SK-N-MC (cell line): ENCODE data around the gene IP6K2.
"Not testable (repeated sequence)": the region's sequence is repeated elsewhere in the genome, so short reads cannot be mapped to it uniquely, and the experiment has no call there.

Source experiments
- EZH2 ChIP-seq: fragments of 200-600 bp; sonication (generic); IDR thresholded peaks from one replicate; pipeline ENCODE4 v1.6.1; 2017; ENCODE audit warnings: antibody characterized with exemption
- FOXP2 ChIP-seq: optimal IDR thresholded peaks from 2 replicates; pipeline ENCODE3; 2011; ENCODE audit warnings: mild to moderate bottlenecking, moderate library complexity; ENCODE audit not compliant: insufficient read depth; ENCODE audit errors: extremely low read length, control extremely low read depth
- POLR2AphosphoS5 ChIP-seq: IDR thresholded peaks from 2 replicates; pipeline ENCODE4 v1.6.1; 2012; ENCODE audit warnings: mild to moderate bottlenecking, low read depth, low read length, borderline replicate concordance

- TF ChIP-seq POLR2AphosphoS5, EZH2, FOXP2: not testable (repeated sequence)
Measured at GRCh38 chr3:48759531-48759930, 42.5 kb upstream of the IP6K2 start.
